SH-SY5Y (cell line): Measurements from ENCODE around the gene MORN4.

Source experiments
- GATA2 ChIP-seq: IDR thresholded peaks from 2 replicates; pipeline ENCODE4 v1.6.1; 2011; ENCODE audit warnings: mild to moderate bottlenecking, low read depth, low read length
- GATA3 ChIP-seq: IDR thresholded peaks from 2 replicates; pipeline ENCODE4 v1.6.1; 2011; ENCODE audit warnings: low read depth, mild to moderate bottlenecking, low read length, moderate library complexity

GRCh38 chr10:97669571-97669970 is 36.3 kb upstream of the MORN4 start:
- TF ChIP-seq GATA2 (no peak), GATA3 (no peak)
